ENCODE measurements around the gene KRT15.

The KRT15 gene

DNA sequence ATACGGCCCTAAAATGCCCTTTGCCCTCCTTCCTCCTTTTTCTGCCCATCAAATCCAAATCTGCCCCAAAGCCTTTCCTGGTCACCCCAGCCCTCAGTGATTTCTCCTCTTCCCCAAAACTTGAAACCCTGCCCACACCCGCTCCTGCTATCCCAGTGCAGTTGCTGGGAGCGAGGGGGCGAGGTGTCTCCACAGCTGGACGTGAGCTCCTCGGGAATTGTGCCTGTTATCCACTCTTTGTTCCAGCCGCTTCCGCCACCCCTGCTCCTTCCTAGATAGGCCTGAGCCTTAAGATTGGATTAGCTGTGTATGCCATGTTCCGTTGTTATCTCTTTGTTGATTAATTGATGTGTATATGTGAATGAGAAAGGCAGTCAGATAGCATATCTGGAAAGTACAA, 35.2 kb downstream of the KRT15 start:
- Histone ChIP-seq H3K4me3 (IDR thresholded peaks at IDR 0.05; ENCODE audit: insufficient read depth, low read depth, low read length) (no peak overlapping the region), H4K20me1 (ENCODE audit: insufficient read depth) (no peaks in the 10 kb centered on the region), H3K27ac (no peak overlapping the region), H3K36me3 (ENCODE audit: insufficient read depth) (no peaks in the 10 kb centered on the region), H3K9ac (no peak overlapping the region), H2AFZ (ENCODE audit: low read depth) (no peak overlapping the region), H3K4me2 (no peak overlapping the region), H3K27me3 (ENCODE audit: insufficient read depth, low read depth) (no peaks in the 10 kb centered on the region), H3K4me1 (ENCODE audit: low read depth, poor library complexity, severe bottlenecking) (no peaks in the 10 kb centered on the region), H3K79me2 (ENCODE audit: insufficient read depth, low read depth) (no peaks in the 10 kb centered on the region)
- TF ChIP-seq, protein P1, sequence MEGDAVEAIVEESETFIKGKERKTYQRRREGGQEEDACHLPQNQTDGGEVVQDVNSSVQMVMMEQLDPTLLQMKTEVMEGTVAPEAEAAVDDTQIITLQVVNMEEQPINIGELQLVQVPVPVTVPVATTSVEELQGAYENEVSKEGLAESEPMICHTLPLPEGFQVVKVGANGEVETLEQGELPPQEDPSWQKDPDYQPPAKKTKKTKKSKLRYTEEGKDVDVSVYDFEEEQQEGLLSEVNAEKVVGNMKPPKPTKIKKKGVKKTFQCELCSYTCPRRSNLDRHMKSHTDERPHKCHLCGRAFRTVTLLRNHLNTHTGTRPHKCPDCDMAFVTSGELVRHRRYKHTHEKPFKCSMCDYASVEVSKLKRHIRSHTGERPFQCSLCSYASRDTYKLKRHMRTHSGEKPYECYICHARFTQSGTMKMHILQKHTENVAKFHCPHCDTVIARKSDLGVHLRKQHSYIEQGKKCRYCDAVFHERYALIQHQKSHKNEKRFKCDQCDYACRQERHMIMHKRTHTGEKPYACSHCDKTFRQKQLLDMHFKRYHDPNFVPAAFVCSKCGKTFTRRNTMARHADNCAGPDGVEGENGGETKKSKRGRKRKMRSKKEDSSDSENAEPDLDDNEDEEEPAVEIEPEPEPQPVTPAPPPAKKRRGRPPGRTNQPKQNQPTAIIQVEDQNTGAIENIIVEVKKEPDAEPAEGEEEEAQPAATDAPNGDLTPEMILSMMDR (conservative IDR thresholded peaks at IDR 0.05; ENCODE audit: low read depth, low read length) = no peak

GRCh38 chr17:41481036-41481435, 37.7 kb downstream of the KRT15 start, which contains the start of gene KRT35:
Gene KRT35 (minus strand): TSS chr17:41481151. CDS start chr17:41481097, 54 bp downstream.
- no peaks in the 10 kb centered on the region for H4K20me1 ChIP-seq (ENCODE audit: insufficient read depth)
- H2AFZ ChIP-seq (ENCODE audit: low read depth) = no peak within 1 kb of the TSS
- H3K27ac ChIP-seq = no peak within 1 kb of the TSS
- H3K79me2 ChIP-seq (ENCODE audit: insufficient read depth, low read depth) = no peaks in the 10 kb centered on the region
- H3K4me3 ChIP-seq (IDR thresholded peaks at IDR 0.05; ENCODE audit: insufficient read depth, low read depth, low read length) = no peak within 1 kb of the TSS
- TF ChIP-seq, protein P1 (conservative IDR thresholded peaks at IDR 0.05; ENCODE audit: low read depth, low read length) = no peak
- H3K4me1 ChIP-seq (ENCODE audit: low read depth, poor library complexity, severe bottlenecking) = no peaks in the 10 kb centered on the region
- H3K9ac ChIP-seq = no peak within 1 kb of the TSS
- no peak within 1 kb of the TSS for H3K4me2 ChIP-seq
- no peaks in the 10 kb centered on the region for H3K27me3 ChIP-seq (ENCODE audit: insufficient read depth, low read depth)
- H3K36me3 ChIP-seq (ENCODE audit: insufficient read depth) = no peaks in the 10 kb centered on the region

- H2AFZ ChIP-seq (ENCODE audit: low read depth) = no peak overlapping the region
- H3K4me3 ChIP-seq (IDR thresholded peaks at IDR 0.05; ENCODE audit: insufficient read depth, low read depth, low read length) = no peak overlapping the region
- H3K27ac ChIP-seq = no peak overlapping the region
- TF ChIP-seq, protein P1 (conservative IDR thresholded peaks at IDR 0.05; ENCODE audit: low read depth, low read length) = no peak
- H3K36me3 ChIP-seq (ENCODE audit: insufficient read depth) = no peaks in the 10 kb centered on the region
- H3K4me2 ChIP-seq = no peak overlapping the region
- no peaks in the 10 kb centered on the region for H3K27me3 ChIP-seq (ENCODE audit: insufficient read depth, low read depth)
- H3K9ac ChIP-seq = no peak overlapping the region
- no peaks in the 10 kb centered on the region for H3K79me2 ChIP-seq (ENCODE audit: insufficient read depth, low read depth)
- H3K4me1 ChIP-seq (ENCODE audit: low read depth, poor library complexity, severe bottlenecking) = no peaks in the 10 kb centered on the region
- H4K20me1 ChIP-seq (ENCODE audit: insufficient read depth) = no peaks in the 10 kb centered on the region
Measured at GRCh38 chr17:41480581-41480980, 38.1 kb downstream of the KRT15 start.

GRCh38 chr17:41480136-41480535, 38.6 kb downstream of the KRT15 start:
- Histone ChIP-seq H3K4me2 (no peak overlapping the region), H3K27ac (no peak overlapping the region), H4K20me1 (ENCODE audit: insufficient read depth) (no peaks in the 10 kb centered on the region), H3K9ac (no peak overlapping the region), H2AFZ (ENCODE audit: low read depth) (no peak overlapping the region), H3K4me3 (IDR thresholded peaks at IDR 0.05; ENCODE audit: insufficient read depth, low read depth, low read length) (no peak overlapping the region), H3K27me3 (ENCODE audit: insufficient read depth, low read depth) (no peaks in the 10 kb centered on the region), H3K4me1 (ENCODE audit: low read depth, poor library complexity, severe bottlenecking) (no peaks in the 10 kb centered on the region), H3K36me3 (ENCODE audit: insufficient read depth) (no peaks in the 10 kb centered on the region), H3K79me2 (ENCODE audit: insufficient read depth, low read depth) (no peaks in the 10 kb centered on the region)
- TF ChIP-seq, protein P1 (conservative IDR thresholded peaks at IDR 0.05; ENCODE audit: low read depth, low read length) = no peak

Measured in KMS-11 (cell line).